Gastroesophageal sphincter (tissue), 3 donors: ENCODE results near the gene BCAS3.

ENCODE experiments used
- CTCF ChIP-seq, 4 experiments: fragments of 200-600 bp in 2 of 4; fragments of 450-650 bp in 2 of 4; sonication (generic) in 1 of 4; IDR thresholded peaks; one replicate each; pipeline ENCODE4 v1.5.1; 2017 to 2019; ENCODE audit warnings: antibody characterized with exemption in 4 of 4, mild to moderate bottlenecking in 2 of 4, moderate library complexity in 2 of 4
- EP300 ChIP-seq: sonication (generic); formaldehyde crosslinking; IDR thresholded peaks from one replicate; pipeline ENCODE4 v1.6.1; 2017; ENCODE audit warnings: antibody characterized with exemption, mild to moderate bottlenecking
- POLR2A ChIP-seq, 2 donors: fragments of 450-650 bp; IDR thresholded peaks; one replicate each; pipeline ENCODE4 v1.6.1; 2017; ENCODE audit warnings: antibody characterized with exemption in 2 of 2, mild to moderate bottlenecking in 2 of 2, moderate library complexity in 1 of 2
- POLR2AphosphoS5 ChIP-seq: sonication (generic); formaldehyde crosslinking; IDR thresholded peaks from one replicate; pipeline ENCODE4 v1.6.1; 2017; ENCODE audit warnings: antibody characterized with exemption

- TF ChIP-seq CTCF (IDR thresholded peaks at IDR 0.05) = no peak
- no peak for TF ChIP-seq POLR2AphosphoS5
- no peak for TF ChIP-seq POLR2A (IDR thresholded peaks at IDR 0.05)
- TF ChIP-seq EP300 = no peak
Observed at GRCh38 chr17:60741031-60741430, 63.4 kb downstream of the BCAS3 start.
